Type B pancreatic cell (in vitro differentiated cells): Measurements from ENCODE around the gene HPSE2. TPM values are rescaled to one million over a fixed set of nuclear protein-coding genes. Genes with fewer than 3 reads are reported as not detected.

Experiments used
- DNase-seq: peaks from one replicate; pipeline ENCODE4 v3.0.0; 2021; ENCODE audit warnings: mixed read lengths; ENCODE audit not compliant: unreplicated experiment; ENCODE audit errors: extremely low spot score
- H3K27ac Mint-ChIP-seq: 2 replicates; pipeline ENCODE4 v1.8.0; 2021; ENCODE audit warnings: mild to moderate bottlenecking, mixed read lengths
- H3K27me3 Mint-ChIP-seq: 2 replicates; pipeline ENCODE4 v1.8.0; 2021; ENCODE audit warnings: mixed read lengths
- H3K36me3 Mint-ChIP-seq: 2 replicates; pipeline ENCODE4 v1.8.0; 2021; ENCODE audit warnings: mixed read lengths
- H3K4me1 Mint-ChIP-seq: one replicate; pipeline ENCODE4 v1.8.0; 2021; ENCODE audit warnings: mixed read lengths; ENCODE audit not compliant: unreplicated experiment
- H3K4me3 Mint-ChIP-seq: 2 replicates; pipeline ENCODE4 v1.8.0; 2021; ENCODE audit warnings: mild to moderate bottlenecking, mixed read lengths
- H3K9me3 Mint-ChIP-seq: 2 replicates; pipeline ENCODE4 v1.8.0; 2021; ENCODE audit warnings: mixed read lengths
- CTCF ChIP-seq: fragments of 200-600 bp; sonication (generic); conservative IDR thresholded peaks from 2 replicates; pipeline ENCODE4 v1.5.0; 2021; ENCODE audit warnings: antibody characterized with exemption, mild to moderate bottlenecking
- total RNA-seq: library from RNA; stranded (reverse); gene quantifications from 2 replicates; pipeline ENCODE4 v1.2.1, GENCODE V29; 2021; ENCODE audit warnings: low replicate concordance

HPSE2 gene
- total RNA-seq, 1 donor from 2014 or later: 19.8 TPM

GRCh38 chr10:98422182-98422581 lies 813.5 kb downstream of the HPSE2 start:
- Mint-ChIP-seq H3K9me3 (no peaks in the 10 kb centered on the region), H3K36me3 (peaks cover 4% of the 10 kb centered on the region), H3K27ac (no peak overlapping the region), H3K27me3 (no peaks in the 10 kb centered on the region), H3K4me3 (no peak overlapping the region), H3K4me1 (peaks cover 3% of the 10 kb centered on the region)
- DNase-seq: no peak
- TF ChIP-seq CTCF: no peak

GRCh38 chr10:98420786-98421185 lies 814.9 kb downstream of the HPSE2 start:
- H3K27ac Mint-ChIP-seq: no peak overlapping the region
- no peaks in the 10 kb centered on the region for H3K9me3 Mint-ChIP-seq

GRCh38 chr10:98419469-98420261 lies 816.0 kb downstream of the HPSE2 start:
- Mint-ChIP-seq H3K4me1 (peaks cover 13% of the 10 kb centered on the region), H3K4me3 (no peak overlapping the region), H3K27ac (no peak overlapping the region), H3K36me3 (peaks cover 4% of the 10 kb centered on the region), H3K27me3 (no peaks in the 10 kb centered on the region), H3K9me3 (no peaks in the 10 kb centered on the region)
- DNase-seq: no peak
- TF ChIP-seq CTCF: no peak

More at GRCh38 chr10:98420786-98421185, 814.9 kb downstream of the HPSE2 start:
- Mint-ChIP-seq H3K36me3 (peaks cover 4% of the 10 kb centered on the region), H3K4me3 (no peak overlapping the region), H3K27me3 (no peaks in the 10 kb centered on the region), H3K4me1 (peaks cover 10% of the 10 kb centered on the region)
- no peak for DNase-seq
- TF ChIP-seq CTCF: no peak

GRCh38 chr10:98418665-98419468 lies 816.8 kb downstream of the HPSE2 start:
- peaks cover 4% of the 10 kb centered on the region for H3K36me3 Mint-ChIP-seq
- DNase-seq: no peak
- H3K27me3 Mint-ChIP-seq: no peaks in the 10 kb centered on the region
- no peak for TF ChIP-seq CTCF
- no peak overlapping the region for H3K4me3 Mint-ChIP-seq
- H3K4me1 Mint-ChIP-seq: peaks cover 13% of the 10 kb centered on the region
- H3K27ac Mint-ChIP-seq: no peak overlapping the region
- no peaks in the 10 kb centered on the region for H3K9me3 Mint-ChIP-seq

- Mint-ChIP-seq H3K27me3 (no peaks in the 10 kb centered on the region), H3K27ac (no peak overlapping the region), H3K9me3 (no peaks in the 10 kb centered on the region), H3K4me3 (no peak overlapping the region), H3K4me1 (peaks cover 13% of the 10 kb centered on the region), H3K36me3 (peaks cover 4% of the 10 kb centered on the region)
- TF ChIP-seq CTCF: no peak
- no peak for DNase-seq
Measured at GRCh38 chr10:98417973-98418664, 817.5 kb downstream of the HPSE2 start.
